Measurements from ENCODE around the gene RHOT2. TPM values are rescaled to one million over a fixed set of nuclear protein-coding genes. Genes with fewer than 3 reads are reported as not detected.
"Not testable (repeated sequence)": the region's sequence is repeated elsewhere in the genome, so short reads cannot be mapped to it uniquely, and the experiment has no call there.

Gene RHOT2
- polyA plus RNA-seq, 1 donor: 68.7 TPM

GRCh38 chr16:702341-702740 is 34.4 kb downstream of the RHOT2 start:
- DNase-seq: no peak

- no peak for DNase-seq
Observed at GRCh38 chr16:703406-703805, 35.5 kb downstream of the RHOT2 start.

- DNase-seq: no peak
Observed at GRCh38 chr16:704047-704446, 36.1 kb downstream of the RHOT2 start.

GRCh38 chr16:704552-705380 is 36.8 kb downstream of the RHOT2 start:
- DNase-seq: no peak

- no peak for DNase-seq
Observed at GRCh38 chr16:705431-706188, 37.7 kb downstream of the RHOT2 start, which contains the start of gene FBXL16. Gene FBXL16 (minus strand): TSS chr16:705801. CDS start chr16:697405, 8,396 bp downstream.

- DNase-seq: no peak
Observed at GRCh38 chr16:706189-707061, 38.5 kb downstream of the RHOT2 start.

GRCh38 chr16:707062-707538 is 39.2 kb downstream of the RHOT2 start:
- no peak for DNase-seq

- DNase-seq: no peak
Observed at GRCh38 chr16:708019-708418, 40.1 kb downstream of the RHOT2 start.

GRCh38 chr16:708959-709358 is 41.0 kb downstream of the RHOT2 start:
- DNase-seq: no peak

- no peak for DNase-seq
Observed at GRCh38 chr16:709566-710499, 41.9 kb downstream of the RHOT2 start.

- no peak for DNase-seq
Observed at GRCh38 chr16:710500-711075, 42.7 kb downstream of the RHOT2 start.

- no peak for DNase-seq
Observed at GRCh38 chr16:711084-711483, 43.2 kb downstream of the RHOT2 start.

- peak; percentile 79 for DNase-seq
Observed at GRCh38 chr16:711548-712320, 43.8 kb downstream of the RHOT2 start.

GRCh38 chr16:712740-713250 is 44.9 kb downstream of the RHOT2 start:
- not testable (repeated sequence) for DNase-seq

GRCh38 chr16:714079-714478 is 46.1 kb downstream of the RHOT2 start:
- DNase-seq: no peak

GRCh38 chr16:714558-715476 is 46.9 kb downstream of the RHOT2 start, which contains the start of gene METRN:
Gene METRN (plus strand): TSS chr16:715118. CDS start chr16:715290, 172 bp downstream.
- peak; percentile 94 for DNase-seq

GRCh38 chr16:715477-716199 is 47.7 kb downstream of the RHOT2 start:
- no peak for DNase-seq

GRCh38 chr16:716200-716568 is 48.3 kb downstream of the RHOT2 start:
- DNase-seq: no peak
